ENCODE results near the gene PLD4. TPM values are rescaled to one million over a fixed set of nuclear protein-coding genes. Genes with fewer than 3 reads are reported as not detected.
A peak's percentile ranks its signal among the peaks of the same experiment; 100 is the strongest.

Gene PLD4
- total RNA-seq, result 1 to 10 TPM in 1 of 4 donors, under 1 TPM in 3; 0.28 to 1.5 (median 0.60) TPM
- 1 to 10 TPM in 1 of 3 donors, not detected in 2; 7.1 TPM for polyA plus RNA-seq

- H3K27ac ChIP-seq, result no peak within 1 kb of the TSS
- DNase-seq, result peak; percentile 26
- intact Hi-C loops (cut with DNase I), result no loop called here
- TF ChIP-seq CTCF (IDR thresholded peaks at IDR 0.05) (no peak), POLR2AphosphoS5 (IDR thresholded peaks at IDR 0.05) (no peak), EP300 (IDR thresholded peaks at IDR 0.05) (no peak), POLR2A (IDR thresholded peaks at IDR 0.05) (no peak)
- H3K36me3 ChIP-seq, result no peaks in the 10 kb centered on the region
- H3K9me3 ChIP-seq, result no peaks in the 10 kb centered on the region
- no peaks in the 10 kb centered on the region for H3K4me1 ChIP-seq
- 58 to 84% methylated on average over 14 of the region's 14 CpGs for WGBS, 2 donors
- no peak within 1 kb of the TSS for H3K4me3 ChIP-seq
- H3K27me3 ChIP-seq, result no peaks in the 10 kb centered on the region
Observed at GRCh38 chr14:104924421-104925213, at the start of gene PLD4. Gene PLD4 (plus strand): TSS chr14:104924879. CDS start chr14:104927141, 2,262 bp downstream.

GRCh38 chr14:104875412-104875751 is 49.3 kb upstream of the PLD4 start:
- DNase-seq, result no peak
- Histone ChIP-seq H3K36me3 (peaks cover 2 to 25% (median 4%) of the 10 kb centered on the region in 4 donors), H3K4me1 (peaks cover 0 to 12% (median 3%) of the 10 kb centered on the region in 4 donors), H3K4me3 (no peak overlapping the region), H3K9me3 (no peaks in the 10 kb centered on the region), H3K27me3 (no peaks in the 10 kb centered on the region), H3K27ac (no peak overlapping the region)
- WGBS, 2 donors, result 95 to 96% methylated on average over 13 of the region's 13 CpGs
- TF ChIP-seq EP300 (IDR thresholded peaks at IDR 0.05), result no peak
- TF ChIP-seq POLR2A (IDR thresholded peaks at IDR 0.05), result no peak
- TF ChIP-seq POLR2AphosphoS5 (IDR thresholded peaks at IDR 0.05), result no peak
- no peak for TF ChIP-seq CTCF (IDR thresholded peaks at IDR 0.05)
- intact Hi-C loops (cut with DNase I), result no loop called here

- DNase-seq, result no peak
- Histone ChIP-seq H3K4me1 (peaks cover 0 to 11% (median 3%) of the 10 kb centered on the region in 4 donors), H3K4me3 (no peak overlapping the region), H3K27ac (no peak overlapping the region), H3K27me3 (no peaks in the 10 kb centered on the region), H3K36me3 (peaks cover 6 to 29% (median 7%) of the 10 kb centered on the region in 4 donors), H3K9me3 (no peaks in the 10 kb centered on the region)
- intact Hi-C loops (cut with DNase I), result no loop called here
- TF ChIP-seq EP300 (IDR thresholded peaks at IDR 0.05) (no peak), POLR2A (IDR thresholded peaks at IDR 0.05) (no peak), CTCF (IDR thresholded peaks at IDR 0.05) (no peak), POLR2AphosphoS5 (IDR thresholded peaks at IDR 0.05) (no peak)
- WGBS, 2 donors, result 95 to 98% methylated on average over 8 of the region's 8 CpGs
Observed at GRCh38 chr14:104875811-104876210, 48.9 kb upstream of the PLD4 start.

- intact Hi-C loops (cut with DNase I), result no loop called here
- TF ChIP-seq POLR2A (IDR thresholded peaks at IDR 0.05), result no peak
- TF ChIP-seq POLR2AphosphoS5 (IDR thresholded peaks at IDR 0.05), result no peak
- no peak for TF ChIP-seq EP300 (IDR thresholded peaks at IDR 0.05)
- Histone ChIP-seq H3K27ac (no peak overlapping the region), H3K27me3 (no peaks in the 10 kb centered on the region), H3K4me3 (no peak overlapping the region), H3K36me3 (peaks cover 6 to 33% (median 9%) of the 10 kb centered on the region in 4 donors), H3K9me3 (no peaks in the 10 kb centered on the region), H3K4me1 (peaks cover 0 to 6% (median 3%) of the 10 kb centered on the region in 4 donors)
- WGBS, 2 donors, result 86 to 90% methylated on average over 8 of the region's 8 CpGs
- no peak for DNase-seq
Observed at GRCh38 chr14:104876251-104876699, 48.4 kb upstream of the PLD4 start.

- no peaks in the 10 kb centered on the region for H3K9me3 ChIP-seq
- 85 to 86% methylated on average over 14 of the region's 14 CpGs for WGBS, 2 donors
- H3K4me1 ChIP-seq, result peaks cover 0 to 6% (median 3%) of the 10 kb centered on the region in 4 donors
- no peak for DNase-seq
- H3K27ac ChIP-seq, result no peak overlapping the region
- intact Hi-C loops (cut with DNase I), result no loop called here
- H3K36me3 ChIP-seq, result peaks cover 6 to 33% (median 9%) of the 10 kb centered on the region in 4 donors
- no peak overlapping the region for H3K4me3 ChIP-seq
- H3K27me3 ChIP-seq, result no peaks in the 10 kb centered on the region
- TF ChIP-seq EP300 (IDR thresholded peaks at IDR 0.05), result no peak
Observed at GRCh38 chr14:104877066-104877805, 47.4 kb upstream of the PLD4 start.
